ENCODE results near the gene ZNF860.

- TF ChIP-seq, protein P1, sequence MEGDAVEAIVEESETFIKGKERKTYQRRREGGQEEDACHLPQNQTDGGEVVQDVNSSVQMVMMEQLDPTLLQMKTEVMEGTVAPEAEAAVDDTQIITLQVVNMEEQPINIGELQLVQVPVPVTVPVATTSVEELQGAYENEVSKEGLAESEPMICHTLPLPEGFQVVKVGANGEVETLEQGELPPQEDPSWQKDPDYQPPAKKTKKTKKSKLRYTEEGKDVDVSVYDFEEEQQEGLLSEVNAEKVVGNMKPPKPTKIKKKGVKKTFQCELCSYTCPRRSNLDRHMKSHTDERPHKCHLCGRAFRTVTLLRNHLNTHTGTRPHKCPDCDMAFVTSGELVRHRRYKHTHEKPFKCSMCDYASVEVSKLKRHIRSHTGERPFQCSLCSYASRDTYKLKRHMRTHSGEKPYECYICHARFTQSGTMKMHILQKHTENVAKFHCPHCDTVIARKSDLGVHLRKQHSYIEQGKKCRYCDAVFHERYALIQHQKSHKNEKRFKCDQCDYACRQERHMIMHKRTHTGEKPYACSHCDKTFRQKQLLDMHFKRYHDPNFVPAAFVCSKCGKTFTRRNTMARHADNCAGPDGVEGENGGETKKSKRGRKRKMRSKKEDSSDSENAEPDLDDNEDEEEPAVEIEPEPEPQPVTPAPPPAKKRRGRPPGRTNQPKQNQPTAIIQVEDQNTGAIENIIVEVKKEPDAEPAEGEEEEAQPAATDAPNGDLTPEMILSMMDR (IDR thresholded peaks at IDR 0.05; ENCODE audit: extremely low read depth in 1 of 2, insufficient read depth in 1 of 2, low read depth in 1 of 2, low read length in 2 of 2), result no peak
- no peak for TF ChIP-seq EZH2 (IDR thresholded peaks at IDR 0.05; ENCODE audit: borderline replicate concordance, low read depth, low read length, severe bottlenecking)
- no peak for TF ChIP-seq POLR2AphosphoS5 (IDR thresholded peaks at IDR 0.05; ENCODE audit: insufficient read depth, low read depth, low read length)
- TF ChIP-seq POLR2A (IDR thresholded peaks at IDR 0.05; ENCODE audit: low read depth, low read length), result peak; percentile 88
- TF ChIP-seq MAX (IDR thresholded peaks at IDR 0.05; ENCODE audit: insufficient read depth, insufficient read length), result no peak
- TF ChIP-seq MYC (IDR thresholded peaks at IDR 0.05; ENCODE audit: low read depth, low read length), result no peak
Measured at GRCh38 chr3:31980530-31981205, 882 bp upstream of the ZNF860 start.

All from endothelial cell of umbilical vein (primary cell).